DOHH2 (cell line): Measurements from ENCODE around the gene EDEM3.

Experiments used
- H3F3A ChIP-seq: fragments of 200-600 bp; sonication (generic), shearing (Covaris generic); 2 replicates; pipeline ENCODE4 v1.6.0; 2016; ENCODE audit warnings: antibody characterized with exemption, mild to moderate bottlenecking; ENCODE audit not compliant: control insufficient read depth, insufficient read depth
- H3K27ac ChIP-seq: fragments of 200-600 bp; sonication (generic); 2 replicates; pipeline ENCODE4 v1.5.1; 2014; ENCODE audit warnings: low read depth, mild to moderate bottlenecking, low read length, moderate library complexity
- H3K27me3 ChIP-seq: fragments of 200-600 bp; sonication (generic); 2 replicates; pipeline ENCODE4 v1.6.1; 2014; ENCODE audit warnings: mild to moderate bottlenecking, low read length, mixed read lengths; ENCODE audit not compliant: control insufficient read depth
- H3K36me3 ChIP-seq: fragments of 200-600 bp; sonication (generic); 2 replicates; pipeline ENCODE4 v1.6.1; 2014; ENCODE audit warnings: mild to moderate bottlenecking, low read length, moderate library complexity, mixed read lengths; ENCODE audit not compliant: control insufficient read depth
- H3K4me1 ChIP-seq: fragments of 200-600 bp; sonication (generic); 2 replicates; pipeline ENCODE4 v1.6.1; 2014; ENCODE audit warnings: mild to moderate bottlenecking, low read length, mixed read lengths; ENCODE audit not compliant: control insufficient read depth
- H3K4me2 ChIP-seq: fragments of 200-600 bp; sonication (generic); 2 replicates; pipeline ENCODE4 v1.6.0; 2014; ENCODE audit warnings: mild to moderate bottlenecking, low read length, moderate library complexity
- H3K4me3 ChIP-seq: fragments of 200-600 bp; sonication (generic); 2 replicates; pipeline ENCODE4 v1.5.1; 2014; ENCODE audit warnings: mild to moderate bottlenecking, low read length, mixed read lengths
- H3K79me2 ChIP-seq: fragments of 200-600 bp; sonication (generic); 2 replicates; pipeline ENCODE4 v1.6.1; 2014; ENCODE audit warnings: mild to moderate bottlenecking, low read length, mixed read lengths; ENCODE audit not compliant: control insufficient read depth
- H3K9me2 ChIP-seq: fragments of 200-600 bp; sonication (generic); replicated peaks from 2 replicates; pipeline ENCODE4 v1.6.1; 2014; ENCODE audit warnings: mild to moderate bottlenecking, low read length, mixed read lengths; ENCODE audit not compliant: control insufficient read depth
- H3K9me3 ChIP-seq: fragments of 200-600 bp; sonication (generic); 2 replicates; pipeline ENCODE4 v1.6.1; 2014; ENCODE audit warnings: antibody characterized with exemption, low read length, mixed read lengths; ENCODE audit not compliant: control insufficient read depth, insufficient read depth
- H4K20me1 ChIP-seq: fragments of 200-600 bp; sonication (generic); 2 replicates; pipeline ENCODE4 v1.6.0; 2014; ENCODE audit warnings: low read depth, mild to moderate bottlenecking, antibody characterized with exemption, low read length, moderate library complexity; ENCODE audit not compliant: control insufficient read depth, insufficient read depth
- EZH2phosphoT487 ChIP-seq: fragments of 200-600 bp; sonication (generic); IDR thresholded peaks from 2 replicates; pipeline ENCODE4 v1.6.1; 2017; ENCODE audit warnings: borderline replicate concordance, mild to moderate bottlenecking, antibody characterized with exemption, low read length, moderate library complexity, mixed read lengths
- TF ChIP-seq, protein P1 (sequence below): fragments of 200-600 bp; sonication (generic); IDR thresholded peaks from one replicate; pipeline ENCODE4 v1.5.1; 2014; ENCODE audit warnings: antibody characterized with exemption, mild to moderate bottlenecking, low read depth, low read length; ENCODE audit not compliant: poor library complexity, severe bottlenecking

EDEM3 gene

DNA sequence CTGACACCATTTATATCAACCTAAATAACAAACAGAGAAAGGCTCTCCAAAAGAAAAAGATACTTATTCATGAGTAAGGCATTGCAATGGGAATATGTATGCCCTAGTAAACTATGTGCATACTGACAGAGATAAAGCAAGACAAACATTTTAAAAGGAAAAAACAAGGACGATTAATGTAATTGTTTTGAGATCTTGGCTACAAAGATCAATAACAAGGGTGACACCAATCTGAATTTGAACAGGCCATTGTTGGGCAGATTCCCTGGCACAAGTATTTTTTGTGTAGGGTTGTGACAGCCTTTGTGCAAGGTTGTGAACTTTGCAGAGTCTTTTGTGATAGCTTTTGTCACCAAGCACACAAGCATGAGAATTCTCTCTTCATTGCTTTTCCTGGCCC lies 85.3 kb downstream of the EDEM3 start:
- H3K27me3 ChIP-seq = 0 out of 2 replicates have a peak, but pooled peaks cover 8% of the 10 kb centered on the region
- peaks cover 9% of the 10 kb centered on the region for H3K4me1 ChIP-seq
- no peak overlapping the region for H3K4me2 ChIP-seq
- H3F3A ChIP-seq = no peaks in the 10 kb centered on the region
- no peak overlapping the region for H3K27ac ChIP-seq
- H3K36me3 ChIP-seq = no peaks in the 10 kb centered on the region
- no peaks in the 10 kb centered on the region for H4K20me1 ChIP-seq
- H3K9me2 ChIP-seq = no peaks in the 10 kb centered on the region
- H3K9me3 ChIP-seq = no peaks in the 10 kb centered on the region
- no peaks in the 10 kb centered on the region for H3K79me2 ChIP-seq
- no peak for TF ChIP-seq EZH2phosphoT487
- TF ChIP-seq, protein P1, sequence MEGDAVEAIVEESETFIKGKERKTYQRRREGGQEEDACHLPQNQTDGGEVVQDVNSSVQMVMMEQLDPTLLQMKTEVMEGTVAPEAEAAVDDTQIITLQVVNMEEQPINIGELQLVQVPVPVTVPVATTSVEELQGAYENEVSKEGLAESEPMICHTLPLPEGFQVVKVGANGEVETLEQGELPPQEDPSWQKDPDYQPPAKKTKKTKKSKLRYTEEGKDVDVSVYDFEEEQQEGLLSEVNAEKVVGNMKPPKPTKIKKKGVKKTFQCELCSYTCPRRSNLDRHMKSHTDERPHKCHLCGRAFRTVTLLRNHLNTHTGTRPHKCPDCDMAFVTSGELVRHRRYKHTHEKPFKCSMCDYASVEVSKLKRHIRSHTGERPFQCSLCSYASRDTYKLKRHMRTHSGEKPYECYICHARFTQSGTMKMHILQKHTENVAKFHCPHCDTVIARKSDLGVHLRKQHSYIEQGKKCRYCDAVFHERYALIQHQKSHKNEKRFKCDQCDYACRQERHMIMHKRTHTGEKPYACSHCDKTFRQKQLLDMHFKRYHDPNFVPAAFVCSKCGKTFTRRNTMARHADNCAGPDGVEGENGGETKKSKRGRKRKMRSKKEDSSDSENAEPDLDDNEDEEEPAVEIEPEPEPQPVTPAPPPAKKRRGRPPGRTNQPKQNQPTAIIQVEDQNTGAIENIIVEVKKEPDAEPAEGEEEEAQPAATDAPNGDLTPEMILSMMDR = no peak
- H3K4me3 ChIP-seq = no peak overlapping the region

- no peaks in the 10 kb centered on the region for H3K27me3 ChIP-seq
- no peaks in the 10 kb centered on the region for H3K9me3 ChIP-seq
- no peak overlapping the region for H3K4me3 ChIP-seq
- H3K4me2 ChIP-seq = no peak overlapping the region
- H3K27ac ChIP-seq = no peak overlapping the region
- no peaks in the 10 kb centered on the region for H3K4me1 ChIP-seq
- H3F3A ChIP-seq = no peaks in the 10 kb centered on the region
- H3K79me2 ChIP-seq = no peaks in the 10 kb centered on the region
- no peaks in the 10 kb centered on the region for H3K9me2 ChIP-seq
- no peaks in the 10 kb centered on the region for H3K36me3 ChIP-seq
- TF ChIP-seq, protein P1 = no peak
- no peak for TF ChIP-seq EZH2phosphoT487
- H4K20me1 ChIP-seq = no peaks in the 10 kb centered on the region
Measured at GRCh38 chr1:184665360-184665759, 89.3 kb downstream of the EDEM3 start.

DNA sequence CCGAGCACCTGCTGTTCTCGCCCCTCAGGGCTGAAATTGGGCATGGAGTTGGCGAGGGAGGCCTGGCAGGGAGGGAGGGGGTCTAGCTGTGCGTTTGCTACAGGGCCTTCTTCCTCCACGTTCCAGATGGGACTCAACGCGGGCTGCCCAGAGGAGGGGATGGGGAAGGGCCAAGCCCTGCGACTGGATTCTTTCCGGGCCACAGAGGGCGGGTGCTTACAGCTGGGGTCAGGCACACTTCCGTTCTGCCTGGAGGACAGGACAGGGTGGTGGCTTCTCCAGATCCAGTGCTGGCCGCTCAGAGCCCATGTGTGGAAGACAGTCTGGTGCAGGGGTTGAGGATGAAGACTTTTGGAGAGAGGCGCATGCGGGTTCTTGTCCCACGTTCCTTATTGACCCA lies 90.0 kb downstream of the EDEM3 start:
- Histone ChIP-seq H3F3A (no peaks in the 10 kb centered on the region), H3K27ac (no peak overlapping the region), H3K9me3 (no peaks in the 10 kb centered on the region), H3K9me2 (no peaks in the 10 kb centered on the region), H3K4me2 (no peak overlapping the region), H4K20me1 (no peaks in the 10 kb centered on the region), H3K27me3 (no peaks in the 10 kb centered on the region), H3K4me3 (no peak overlapping the region), H3K79me2 (no peaks in the 10 kb centered on the region), H3K4me1 (no peaks in the 10 kb centered on the region), H3K36me3 (no peaks in the 10 kb centered on the region)
- TF ChIP-seq, protein P1 = no peak
- TF ChIP-seq EZH2phosphoT487 = no peak
